Osteoblast (primary cell): ENCODE measurements around the gene HRK. TPM values are rescaled to one million over a fixed set of nuclear protein-coding genes. Genes with fewer than 3 reads are reported as not detected.

Experiments
- DNase-seq: peaks from one replicate; pipeline ENCODE4 v3.0.0; 2011; ENCODE audit warnings: low spot score, mixed read lengths; ENCODE audit not compliant: insufficient read length; ENCODE audit errors: missing footprints
- H2AFZ ChIP-seq: 2 replicates; pipeline ENCODE4 v1.6.0; 2011; ENCODE audit warnings: mild to moderate bottlenecking, low read length
- H3K27ac ChIP-seq: 2 replicates; pipeline ENCODE4 v1.5.1; 2011; ENCODE audit warnings: mild to moderate bottlenecking, low read depth, low read length, moderate library complexity
- H3K27me3 ChIP-seq: 2 replicates; pipeline ENCODE4 v1.6.0; 2012; ENCODE audit warnings: mild to moderate bottlenecking, control low read depth, inconsistent platforms, low read length, moderate library complexity; ENCODE audit not compliant: insufficient read depth
- H3K36me3 ChIP-seq: 2 replicates; pipeline ENCODE4 v1.5.1; 2011; ENCODE audit warnings: mild to moderate bottlenecking, low read length, control low read depth, moderate library complexity; ENCODE audit not compliant: insufficient read depth
- H3K4me1 ChIP-seq: 2 replicates; pipeline ENCODE4 v1.5.1; 2011; ENCODE audit warnings: mild to moderate bottlenecking, low read length, control low read depth, moderate library complexity; ENCODE audit not compliant: insufficient read depth
- H3K4me2 ChIP-seq: 2 replicates; pipeline ENCODE4 v1.6.0; 2011; ENCODE audit warnings: mild to moderate bottlenecking, low read length; ENCODE audit not compliant: insufficient read depth
- H3K4me3 ChIP-seq: fragments of 200-600 bp; sonication (generic); 3 replicates; pipeline ENCODE4 v1.5.1; 2012; ENCODE audit warnings: mild to moderate bottlenecking, low read length, inconsistent platforms; ENCODE audit not compliant: insufficient read depth
- H3K79me2 ChIP-seq: 2 replicates; pipeline ENCODE4 v1.6.0; 2012; ENCODE audit warnings: mild to moderate bottlenecking, low read length, control low read depth, inconsistent platforms; ENCODE audit not compliant: insufficient read depth
- H3K9me3 ChIP-seq: 2 replicates; pipeline ENCODE4 v1.5.1; 2011; ENCODE audit warnings: low read depth, low read length, control low read depth
- H4K20me1 ChIP-seq: 2 replicates; pipeline ENCODE4 v1.6.0; 2012; ENCODE audit warnings: mild to moderate bottlenecking, low read length, control low read depth; ENCODE audit not compliant: insufficient read depth
- total RNA-seq: library from RNA; depleted of rRNA; stranded (reverse); fragments of >200 nt; gene quantifications from 2 replicates; pipeline ENCODE4 v1.2.3, GENCODE V29; 2012
- TF ChIP-seq, protein P1 (sequence below): IDR thresholded peaks from 2 replicates; pipeline ENCODE4 v1.5.1; 2011; ENCODE audit warnings: mild to moderate bottlenecking, low read depth, low read length, moderate library complexity; ENCODE audit errors: extremely low read depth

Gene HRK
- total RNA-seq, 1 donor, result under 0.01 TPM

DNA sequence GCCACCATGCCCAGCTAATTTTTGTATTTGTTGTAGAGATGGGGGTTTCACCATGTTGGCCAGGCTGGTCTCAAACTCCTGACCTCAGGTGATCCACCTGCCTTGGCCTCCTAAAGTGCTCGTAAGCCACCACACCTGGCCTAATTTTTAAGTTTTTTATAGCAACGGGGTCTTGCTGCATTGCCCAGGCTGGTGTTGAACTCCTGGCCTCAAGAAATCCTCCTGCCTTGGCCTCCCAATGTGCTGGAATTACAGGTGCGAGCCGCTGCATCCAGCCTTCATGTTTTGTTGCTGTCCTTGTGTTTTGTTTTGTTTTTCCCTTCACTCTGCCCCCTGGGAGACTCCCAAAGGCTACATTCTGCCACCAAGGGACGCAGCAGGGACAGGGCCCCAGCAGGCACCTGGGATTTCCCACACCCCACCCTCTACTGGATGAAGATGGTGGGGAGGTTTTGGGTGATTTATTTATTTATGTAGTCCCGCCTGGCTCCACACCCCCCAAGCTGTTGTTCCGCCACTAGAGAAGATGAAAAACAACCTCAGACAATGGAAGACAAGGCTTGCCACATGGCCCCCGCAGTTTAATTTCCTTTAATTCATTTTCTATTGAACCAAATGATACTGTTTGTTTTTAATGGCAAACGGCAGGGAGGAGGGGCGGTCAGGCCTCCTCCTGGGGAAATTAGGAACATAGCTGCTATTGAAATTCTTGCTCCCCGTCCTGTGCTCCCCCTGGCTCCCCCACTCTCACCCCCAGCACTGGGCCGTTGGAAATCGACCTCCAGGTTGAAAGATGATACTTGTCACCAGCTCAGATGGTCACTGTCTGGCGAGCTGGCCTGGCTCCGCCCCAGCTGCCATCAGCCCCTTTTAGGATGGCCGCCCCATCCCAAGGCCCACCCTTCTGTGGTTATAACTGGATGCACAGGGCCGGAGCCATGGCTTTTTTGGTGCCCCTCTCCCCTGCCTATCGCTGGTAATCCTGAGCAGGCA lies 72.8 kb downstream of the HRK start:
- H3K27ac ChIP-seq, result no peak overlapping the region
- H3K36me3 ChIP-seq, result no peaks in the 10 kb centered on the region
- no peak overlapping the region for H3K4me2 ChIP-seq
- no peaks in the 10 kb centered on the region for H3K4me1 ChIP-seq
- TF ChIP-seq, protein P1, sequence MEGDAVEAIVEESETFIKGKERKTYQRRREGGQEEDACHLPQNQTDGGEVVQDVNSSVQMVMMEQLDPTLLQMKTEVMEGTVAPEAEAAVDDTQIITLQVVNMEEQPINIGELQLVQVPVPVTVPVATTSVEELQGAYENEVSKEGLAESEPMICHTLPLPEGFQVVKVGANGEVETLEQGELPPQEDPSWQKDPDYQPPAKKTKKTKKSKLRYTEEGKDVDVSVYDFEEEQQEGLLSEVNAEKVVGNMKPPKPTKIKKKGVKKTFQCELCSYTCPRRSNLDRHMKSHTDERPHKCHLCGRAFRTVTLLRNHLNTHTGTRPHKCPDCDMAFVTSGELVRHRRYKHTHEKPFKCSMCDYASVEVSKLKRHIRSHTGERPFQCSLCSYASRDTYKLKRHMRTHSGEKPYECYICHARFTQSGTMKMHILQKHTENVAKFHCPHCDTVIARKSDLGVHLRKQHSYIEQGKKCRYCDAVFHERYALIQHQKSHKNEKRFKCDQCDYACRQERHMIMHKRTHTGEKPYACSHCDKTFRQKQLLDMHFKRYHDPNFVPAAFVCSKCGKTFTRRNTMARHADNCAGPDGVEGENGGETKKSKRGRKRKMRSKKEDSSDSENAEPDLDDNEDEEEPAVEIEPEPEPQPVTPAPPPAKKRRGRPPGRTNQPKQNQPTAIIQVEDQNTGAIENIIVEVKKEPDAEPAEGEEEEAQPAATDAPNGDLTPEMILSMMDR, result no peak
- H4K20me1 ChIP-seq, result no peaks in the 10 kb centered on the region
- no peak overlapping the region for H3K4me3 ChIP-seq
- no peak for DNase-seq
- H3K9me3 ChIP-seq, result no peaks in the 10 kb centered on the region
- H3K27me3 ChIP-seq, result no peaks in the 10 kb centered on the region
- no peaks in the 10 kb centered on the region for H3K79me2 ChIP-seq
- H2AFZ ChIP-seq, result no peak overlapping the region

DNA sequence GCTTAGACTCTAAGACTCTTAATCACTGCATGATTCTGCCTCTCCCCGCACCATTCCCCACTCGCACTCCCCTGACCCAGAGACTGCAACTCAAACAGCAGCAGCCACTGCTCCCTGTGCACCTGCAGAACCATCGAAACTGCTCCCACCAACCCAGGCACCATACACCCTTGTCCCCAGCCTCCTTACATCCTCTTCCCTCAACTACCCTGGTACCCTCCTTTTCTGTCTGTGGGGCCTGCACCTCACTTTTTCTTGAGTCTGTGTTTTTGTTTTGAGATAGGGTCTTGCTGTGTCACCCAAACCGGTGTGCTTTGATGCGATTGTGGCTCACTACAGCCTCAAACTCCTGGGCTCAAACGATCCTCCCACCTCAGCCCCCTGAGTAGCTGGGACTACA lies 73.7 kb downstream of the HRK start:
- TF ChIP-seq, protein P1, result no peak
- Histone ChIP-seq H3K9me3 (no peaks in the 10 kb centered on the region), H3K36me3 (no peaks in the 10 kb centered on the region), H3K27ac (no peak overlapping the region), H3K4me3 (no peak overlapping the region), H2AFZ (no peak overlapping the region), H3K4me1 (no peaks in the 10 kb centered on the region), H3K4me2 (no peak overlapping the region), H4K20me1 (no peaks in the 10 kb centered on the region), H3K27me3 (no peaks in the 10 kb centered on the region), H3K79me2 (no peaks in the 10 kb centered on the region)
- DNase-seq, result no peak

DNA sequence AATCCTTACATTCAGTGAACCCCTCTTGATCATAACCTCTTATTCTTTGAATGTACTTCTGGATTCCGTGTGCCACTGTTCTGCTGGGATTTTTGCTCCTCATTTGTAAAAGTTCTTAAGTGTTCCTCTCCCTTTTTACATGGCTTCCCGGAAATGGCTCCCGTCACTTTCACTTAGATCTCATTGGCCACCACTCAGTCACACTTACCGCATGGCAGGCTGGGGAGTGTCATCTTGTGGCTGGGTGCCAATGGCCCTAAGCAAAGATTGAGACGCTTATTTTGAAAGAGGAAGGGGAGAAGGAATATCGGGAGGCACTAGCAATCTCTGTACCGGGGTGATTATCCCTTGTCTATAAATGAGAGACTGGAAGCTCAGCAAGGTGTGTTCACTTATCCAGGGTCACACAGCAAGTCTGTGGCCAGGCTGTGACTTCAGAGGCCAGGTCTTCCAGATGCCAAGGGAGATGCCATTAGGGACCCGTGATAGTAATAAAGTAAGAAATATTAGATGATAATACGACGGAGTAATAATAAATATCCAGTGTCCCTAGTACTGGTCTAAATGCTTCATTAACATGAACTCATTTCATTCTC lies 74.3 kb downstream of the HRK start:
- Histone ChIP-seq H3K27ac (no peak overlapping the region), H3K4me3 (no peak overlapping the region), H2AFZ (no peak overlapping the region), H3K9me3 (no peaks in the 10 kb centered on the region), H3K4me2 (no peak overlapping the region), H3K79me2 (no peaks in the 10 kb centered on the region), H3K27me3 (no peaks in the 10 kb centered on the region), H3K36me3 (no peaks in the 10 kb centered on the region), H4K20me1 (no peaks in the 10 kb centered on the region), H3K4me1 (no peaks in the 10 kb centered on the region)
- TF ChIP-seq, protein P1, result no peak
- DNase-seq, result no peak

Other genes with a start within 250 kb of the HRK start
- gene SPRING1, start 143.4 kb downstream of the HRK start, total RNA-seq, result 27.1 and 29.0 TPM in 2 replicates
- 2.4 and 3.3 TPM in 2 replicates for gene RNFT2, start 143.1 kb downstream of the HRK start, total RNA-seq
- 27.4 and 27.5 TPM in 2 replicates for gene FBXW8, start 29.5 kb upstream of the HRK start, total RNA-seq
- gene TESC, start 218.0 kb upstream of the HRK start, total RNA-seq, result not detected in 2 replicates